NCI-H2029 (cell line): ENCODE results near the gene USP48.
"Not testable (repeated sequence)": the region's sequence is repeated elsewhere in the genome, so short reads cannot be mapped to it uniquely, and the experiment has no call there.

ENCODE experiments used
- DNase-seq: peaks from one replicate; lab custom pipeline; 2025; lab: John Stamatoyannopoulos, UW

USP48 gene

GRCh38 chr1:21636029-21636428 lies 146.9 kb downstream of the USP48 start:
- no peak for DNase-seq

GRCh38 chr1:21634806-21635535 lies 148.0 kb downstream of the USP48 start:
- DNase-seq = no peak

GRCh38 chr1:21633992-21634805 lies 148.8 kb downstream of the USP48 start:
- DNase-seq = peak; percentile 59

GRCh38 chr1:21633141-21633755 lies 149.7 kb downstream of the USP48 start:
- DNase-seq = no peak

- no peak for DNase-seq
Measured at GRCh38 chr1:21631944-21632887, 150.7 kb downstream of the USP48 start.

GRCh38 chr1:21631590-21631943 lies 151.4 kb downstream of the USP48 start:
- DNase-seq = not testable (repeated sequence)

GRCh38 chr1:21630571-21631343 lies 152.2 kb downstream of the USP48 start:
- DNase-seq = no peak

- no peak for DNase-seq
Measured at GRCh38 chr1:21629971-21630370, 153.0 kb downstream of the USP48 start.

- DNase-seq = no peak
Measured at GRCh38 chr1:21628798-21629393, 154.1 kb downstream of the USP48 start.
